Central memory CD8-positive, alpha-beta T cell (primary cell): ENCODE measurements around the gene REEP2.

ENCODE experiments used
- ATAC-seq: fragments of 150-1000 bp; cut with Tn5 transposase; replicated peaks from 2 replicates; pipeline ENCODE4 v1.10.0; 2022; ENCODE audit warnings: mild to moderate bottlenecking, moderate FRiP score, moderate number of reproducible peaks; ENCODE audit not compliant: poor library complexity, severe bottlenecking; ENCODE audit errors: extremely low read depth
- DNase-seq, 2 donors: peaks; one replicate each; pipeline ENCODE4 v3.0.0; 2021; ENCODE audit warnings: low spot score in 2 of 2
- H3K27ac Mint-ChIP-seq: one replicate; pipeline ENCODE4 v1.8.0; 2022; ENCODE audit warnings: low read depth, mild to moderate bottlenecking, moderate library complexity, mixed read lengths
- H3K27me3 Mint-ChIP-seq: one replicate; pipeline ENCODE4 v1.8.0; 2022; ENCODE audit warnings: mixed read lengths
- H3K36me3 Mint-ChIP-seq: one replicate; pipeline ENCODE4 v1.8.0; 2022; ENCODE audit warnings: mild to moderate bottlenecking, moderate library complexity, mixed read lengths; ENCODE audit not compliant: insufficient read depth
- H3K4me1 Mint-ChIP-seq: one replicate; pipeline ENCODE4 v1.8.0; 2022; ENCODE audit warnings: mixed read lengths
- H3K4me3 Mint-ChIP-seq: one replicate; pipeline ENCODE4 v1.8.0; 2022; ENCODE audit warnings: mild to moderate bottlenecking, moderate library complexity, mixed read lengths
- H3K9me3 Mint-ChIP-seq: one replicate; pipeline ENCODE4 v1.8.0; 2022; ENCODE audit warnings: mixed read lengths

REEP2 gene

DNA sequence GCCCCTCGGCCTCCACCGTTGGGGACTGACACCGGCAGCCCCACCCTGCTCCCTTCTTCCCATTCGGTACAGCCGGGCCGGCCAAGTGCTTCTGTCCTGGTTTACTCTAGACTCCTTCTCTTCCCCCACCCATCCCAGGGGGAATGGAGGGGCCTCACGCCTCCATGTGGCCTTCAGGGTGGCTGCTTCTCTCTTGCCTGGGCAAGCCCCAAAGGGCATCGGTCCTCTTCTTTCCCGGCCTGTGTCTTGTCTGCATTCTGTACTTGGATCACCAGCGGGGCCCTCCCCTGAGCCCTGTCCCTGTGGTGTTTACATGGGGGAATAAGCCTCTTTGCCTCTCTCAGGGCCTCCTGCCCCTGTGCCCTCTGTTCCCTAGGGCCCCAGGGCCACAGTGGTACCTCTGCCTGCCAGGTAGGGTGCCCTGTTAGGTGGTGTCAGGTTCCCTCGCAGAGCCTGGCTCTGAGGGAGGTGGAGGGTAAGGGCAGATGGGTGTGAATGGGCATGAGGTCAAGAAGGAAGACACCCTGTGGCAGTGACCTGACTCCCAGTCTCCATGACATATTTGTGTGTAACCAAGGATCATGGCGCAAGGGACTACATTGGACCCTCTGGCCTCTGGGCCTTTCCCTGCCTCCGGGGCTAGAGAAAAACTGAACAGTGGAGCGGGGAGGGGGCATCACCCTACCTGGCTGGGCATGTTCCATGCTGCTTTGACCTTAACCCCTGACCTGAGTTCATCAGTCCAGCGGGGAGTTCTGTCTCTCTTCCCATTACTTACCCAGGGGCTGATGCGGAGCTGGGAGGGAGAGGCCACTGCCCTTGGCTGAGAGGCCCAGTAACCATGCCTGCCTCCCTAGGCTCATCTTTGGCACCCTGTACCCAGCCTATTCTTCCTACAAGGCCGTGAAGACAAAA lies 1.6 kb downstream of the REEP2 start:
- Mint-ChIP-seq H3K4me1 (peaks cover 11% of the 10 kb centered on the region), H3K9me3 (no peaks in the 10 kb centered on the region), H3K27ac (peak overlapping the region; percentile 30), H3K4me3 (peak overlapping the region; percentile 36), H3K36me3 (peaks cover 12% of the 10 kb centered on the region), H3K27me3 (no peaks in the 10 kb centered on the region)
- DNase-seq, result no peak
- no peak for ATAC-seq

GRCh38 chr5:138441221-138441620 lies 2.4 kb downstream of the REEP2 start:
- Mint-ChIP-seq H3K27me3 (no peaks in the 10 kb centered on the region), H3K9me3 (no peaks in the 10 kb centered on the region), H3K4me1 (peaks cover 11% of the 10 kb centered on the region), H3K4me3 (no peak overlapping the region), H3K27ac (no peak overlapping the region), H3K36me3 (peaks cover 4% of the 10 kb centered on the region)
- ATAC-seq, result no peak
- no peak for DNase-seq

GRCh38 chr5:138444078-138444773 lies 5.4 kb downstream of the REEP2 start:
- peaks cover 5% of the 10 kb centered on the region for H3K4me1 Mint-ChIP-seq
- no peaks in the 10 kb centered on the region for H3K27me3 Mint-ChIP-seq
- H3K36me3 Mint-ChIP-seq, result no peaks in the 10 kb centered on the region
- DNase-seq (no peak), ATAC-seq (no peak)
- H3K27ac Mint-ChIP-seq, result no peak overlapping the region
- no peaks in the 10 kb centered on the region for H3K9me3 Mint-ChIP-seq
- H3K4me3 Mint-ChIP-seq, result no peak overlapping the region

GRCh38 chr5:138444774-138445546 lies 6.1 kb downstream of the REEP2 start:
- no peak overlapping the region for H3K27ac Mint-ChIP-seq
- H3K4me1 Mint-ChIP-seq, result peaks cover 8% of the 10 kb centered on the region
- ATAC-seq (no peak), DNase-seq (no peak)
- H3K9me3 Mint-ChIP-seq, result no peaks in the 10 kb centered on the region
- no peak overlapping the region for H3K4me3 Mint-ChIP-seq
- H3K36me3 Mint-ChIP-seq, result no peaks in the 10 kb centered on the region
- no peaks in the 10 kb centered on the region for H3K27me3 Mint-ChIP-seq

DNA sequence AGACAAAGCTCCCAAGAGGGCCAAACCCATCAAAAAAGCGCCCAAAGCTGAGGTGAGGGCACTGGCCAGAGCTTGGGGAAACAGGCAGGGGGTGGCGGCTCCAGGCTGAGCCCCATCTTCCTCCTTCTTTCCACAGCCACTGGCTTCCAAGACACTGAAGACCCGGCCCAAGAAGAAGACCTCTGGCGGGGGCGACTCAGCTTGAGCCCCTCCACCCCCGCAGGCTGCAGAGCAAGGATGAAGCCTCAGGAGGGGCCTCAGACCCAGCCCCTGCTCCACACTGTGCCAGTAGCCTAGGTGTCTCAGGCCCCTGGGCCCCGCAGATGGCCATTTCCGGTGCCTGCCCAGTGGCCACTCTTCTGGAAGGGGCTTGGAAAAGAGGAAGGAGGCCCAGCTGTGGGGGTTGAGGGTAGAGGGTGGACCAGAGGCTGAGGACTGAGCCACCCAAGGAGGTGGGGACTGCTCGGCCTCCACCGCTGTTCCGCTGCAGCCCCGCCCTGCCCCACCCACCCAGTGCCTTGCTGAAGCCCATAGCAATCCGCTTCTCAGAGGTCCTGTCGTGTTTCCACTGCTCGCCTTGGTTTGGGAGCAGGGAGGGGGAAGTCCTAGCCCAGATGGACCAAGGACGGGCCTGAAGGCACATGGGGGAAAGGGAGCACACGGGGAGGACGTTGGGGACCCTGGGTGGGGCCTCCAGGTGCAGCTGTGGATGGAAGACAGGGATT lies 6.9 kb downstream of the REEP2 start:
- no peak overlapping the region for H3K4me3 Mint-ChIP-seq
- no peak for ATAC-seq
- no peak overlapping the region for H3K27ac Mint-ChIP-seq

DNA sequence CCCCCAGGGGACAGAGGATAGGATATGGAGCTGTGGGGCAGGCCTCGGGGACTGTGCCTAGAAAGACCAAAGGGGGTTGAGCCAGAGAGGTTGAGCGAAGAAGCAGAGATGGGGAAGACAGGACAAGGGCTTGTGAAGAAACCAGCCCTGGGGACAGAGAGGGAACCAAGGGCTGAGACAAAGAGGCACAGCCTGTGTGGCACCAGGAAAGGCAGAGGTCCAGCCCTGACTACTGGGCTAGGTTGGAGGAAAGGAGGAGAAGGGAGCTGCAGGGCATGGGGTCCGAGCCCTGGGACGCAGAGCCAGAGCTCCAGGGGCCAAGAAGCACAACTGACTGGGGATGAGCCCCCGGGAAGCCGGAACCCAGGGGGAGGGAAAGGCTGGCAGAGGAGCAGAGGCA lies 9.2 kb downstream of the REEP2 start:
- ATAC-seq, result no peak
- no peaks in the 10 kb centered on the region for H3K36me3 Mint-ChIP-seq
- no peak overlapping the region for H3K4me3 Mint-ChIP-seq
- H3K4me1 Mint-ChIP-seq, result peaks cover 6% of the 10 kb centered on the region
- no peak for DNase-seq
- H3K27ac Mint-ChIP-seq, result peak overlapping the region; percentile 16
- no peaks in the 10 kb centered on the region for H3K9me3 Mint-ChIP-seq
- no peaks in the 10 kb centered on the region for H3K27me3 Mint-ChIP-seq

More for the DNA sequence above, 6.9 kb downstream of the REEP2 start:
- Mint-ChIP-seq H3K9me3 (no peaks in the 10 kb centered on the region), H3K27me3 (no peaks in the 10 kb centered on the region), H3K36me3 (no peaks in the 10 kb centered on the region), H3K4me1 (peaks cover 6% of the 10 kb centered on the region)
- DNase-seq, result no peak

DNA sequence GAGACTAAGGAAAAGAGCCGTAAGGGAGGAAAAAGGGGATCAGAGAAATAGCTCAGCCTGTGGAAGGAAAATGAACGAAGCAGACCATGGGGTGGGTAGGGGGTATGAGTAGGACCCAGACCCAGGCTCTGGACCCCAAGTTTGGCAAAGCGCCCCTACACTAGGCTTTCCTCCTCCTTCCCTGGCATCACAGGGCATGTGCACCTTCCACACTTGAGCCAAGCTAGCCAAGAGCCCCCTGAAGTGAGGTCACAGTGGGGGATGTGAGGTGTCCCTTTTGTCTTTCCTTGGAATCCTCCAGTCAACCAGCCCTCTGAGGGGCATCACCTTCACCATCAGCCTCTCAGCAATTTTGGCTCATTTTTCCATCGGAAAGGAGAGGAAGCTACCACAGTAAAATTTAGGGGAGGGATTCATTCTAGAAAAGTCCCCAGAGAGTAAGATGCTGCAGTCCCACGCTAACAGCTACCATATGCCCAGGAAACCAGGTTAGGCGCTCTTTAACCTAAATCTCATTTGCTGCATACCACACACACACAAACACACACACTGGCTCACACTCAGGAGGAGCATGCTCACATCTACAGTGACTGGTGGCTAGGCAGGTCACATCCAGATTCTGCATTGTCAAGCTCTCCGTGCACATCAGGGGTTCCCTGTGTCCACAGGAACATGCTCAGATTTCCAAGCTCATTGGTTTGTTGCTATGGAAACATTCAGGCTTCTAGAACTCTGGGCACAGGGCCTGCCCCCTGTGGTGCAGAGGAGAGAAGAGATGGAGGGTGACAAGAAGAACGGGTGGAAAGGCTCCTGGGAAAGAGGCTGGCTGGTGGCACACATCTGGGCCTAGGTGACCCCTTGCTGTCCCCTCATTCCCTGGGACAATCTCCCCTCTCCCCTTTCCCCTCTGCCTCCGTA lies 9.9 kb downstream of the REEP2 start:
- Mint-ChIP-seq H3K27me3 (no peaks in the 10 kb centered on the region), H3K36me3 (no peaks in the 10 kb centered on the region), H3K27ac (no peak overlapping the region), H3K9me3 (no peaks in the 10 kb centered on the region), H3K4me1 (peaks cover 6% of the 10 kb centered on the region), H3K4me3 (no peak overlapping the region)
- no peak for ATAC-seq
- DNase-seq, result no peak

GRCh38 chr5:138449501-138450239 lies 10.8 kb downstream of the REEP2 start:
- Mint-ChIP-seq H3K4me1 (peaks cover 6% of the 10 kb centered on the region), H3K4me3 (no peak overlapping the region), H3K27ac (no peak overlapping the region), H3K27me3 (no peaks in the 10 kb centered on the region), H3K36me3 (no peaks in the 10 kb centered on the region), H3K9me3 (no peaks in the 10 kb centered on the region)
- DNase-seq (peak; percentile 55 to 69), ATAC-seq (peak; percentile 73)

DNA sequence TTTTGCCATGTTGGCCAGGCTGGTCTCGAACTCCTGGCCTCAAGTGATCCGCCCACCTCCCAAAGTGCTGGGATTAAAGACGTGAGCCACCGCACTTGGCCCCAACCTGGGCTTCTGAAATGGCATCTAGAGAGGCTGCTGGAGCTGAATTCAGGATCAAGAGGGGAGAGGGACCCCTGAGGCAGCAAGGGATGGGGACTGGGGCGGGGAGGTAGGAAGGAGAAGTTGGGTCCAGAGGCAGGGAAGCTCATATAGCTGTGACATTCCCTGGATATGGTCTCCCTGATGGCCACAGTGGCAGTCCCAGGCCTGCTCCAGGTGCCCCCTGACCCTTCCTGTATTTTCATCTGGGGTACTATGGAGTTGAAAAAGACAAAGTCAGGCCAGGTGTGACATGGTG lies 12.1 kb downstream of the REEP2 start:
- ATAC-seq (no peak), DNase-seq (no peak)
- Mint-ChIP-seq H3K4me3 (no peak overlapping the region), H3K9me3 (no peaks in the 10 kb centered on the region), H3K27ac (no peak overlapping the region), H3K36me3 (no peaks in the 10 kb centered on the region), H3K4me1 (peaks cover 6% of the 10 kb centered on the region), H3K27me3 (no peaks in the 10 kb centered on the region)

- no peak for ATAC-seq
- Mint-ChIP-seq H3K9me3 (no peaks in the 10 kb centered on the region), H3K4me1 (peaks cover 6% of the 10 kb centered on the region), H3K27me3 (no peaks in the 10 kb centered on the region), H3K27ac (no peak overlapping the region), H3K36me3 (no peaks in the 10 kb centered on the region), H3K4me3 (no peak overlapping the region)
- DNase-seq, result no peak
These were observed 13.9 kb downstream of the REEP2 start for GRCh38 chr5:138452720-138453119.

- H3K27ac Mint-ChIP-seq, result no peak overlapping the region
- no peak overlapping the region for H3K4me3 Mint-ChIP-seq
- peaks cover 2% of the 10 kb centered on the region for H3K36me3 Mint-ChIP-seq
- peaks cover 13% of the 10 kb centered on the region for H3K4me1 Mint-ChIP-seq
- no peak for DNase-seq
- H3K9me3 Mint-ChIP-seq, result no peaks in the 10 kb centered on the region
- no peaks in the 10 kb centered on the region for H3K27me3 Mint-ChIP-seq
- no peak for ATAC-seq
These were observed 14.7 kb downstream of the REEP2 start for GRCh38 chr5:138453590-138453989.
